Measurements from ENCODE around the gene RBM24. TPM values are rescaled to one million over a fixed set of nuclear protein-coding genes. Genes with fewer than 3 reads are reported as not detected.

RBM24 gene
- total and polyA plus RNA-seq, 5 donors from 2014 or later = not detected

- Histone ChIP-seq H3K36me3 (ENCODE audit: control insufficient read depth, insufficient read depth, low read length) (no peaks in the 10 kb centered on the region), H3K9me3 (ENCODE audit: control insufficient read depth in 2 of 2, low read length in 2 of 2) (no peaks in the 10 kb centered on the region), H3K4me1 (ENCODE audit: control insufficient read depth, insufficient read depth, low read length, poor library complexity, severe bottlenecking) (no peaks in the 10 kb centered on the region), H3K27me3 (ENCODE audit: control insufficient read depth, insufficient read depth, low read length) (no peaks in the 10 kb centered on the region), H3K27ac (ENCODE audit: insufficient read depth, low read length, poor library complexity, severe bottlenecking) (no peak overlapping the region), H3K4me3 (ENCODE audit: low read depth, low read length) (no peak overlapping the region)
- Mint-ChIP-seq H3K9me3 (peaks cover 0 to 8% (median 6%) of the 10 kb centered on the region in 7 donors), H3K36me3 (peaks cover 3% of the 10 kb centered on the region), H3K27me3 (no peaks in the 10 kb centered on the region), H3K4me3 (no peak overlapping the region), H3K27ac (no peak overlapping the region), H3K4me1 (no peaks in the 10 kb centered on the region)
- DNase-seq (no peak), ATAC-seq (ENCODE audit: low read depth in 2 of 2) (no peak)
These were observed 50.1 kb downstream of the RBM24 start for GRCh38 chr6:17331238-17331637.

GRCh38 chr6:17334265-17334664, 53.1 kb downstream of the RBM24 start:
- no peaks in the 10 kb centered on the region for H3K4me1 Mint-ChIP-seq
- H3K36me3 Mint-ChIP-seq = peaks cover 3% of the 10 kb centered on the region
- H3K36me3 ChIP-seq (ENCODE audit: control insufficient read depth, insufficient read depth, low read length) = no peaks in the 10 kb centered on the region
- H3K27me3 Mint-ChIP-seq = no peaks in the 10 kb centered on the region
- no peaks in the 10 kb centered on the region for H3K27me3 ChIP-seq (ENCODE audit: control insufficient read depth, insufficient read depth, low read length)
- peaks cover 2 to 9% (median 6%) of the 10 kb centered on the region in 7 donors for H3K9me3 Mint-ChIP-seq
- ATAC-seq (ENCODE audit: low read depth in 2 of 2) (no peak), DNase-seq (no peak)
- H3K4me3 ChIP-seq (ENCODE audit: low read depth, low read length) = no peak overlapping the region
- H3K4me3 Mint-ChIP-seq = no peak overlapping the region
- H3K27ac Mint-ChIP-seq = no peak overlapping the region
- H3K4me1 ChIP-seq (ENCODE audit: control insufficient read depth, insufficient read depth, low read length, poor library complexity, severe bottlenecking) = no peaks in the 10 kb centered on the region
- H3K9me3 ChIP-seq (ENCODE audit: control insufficient read depth in 2 of 2, low read length in 2 of 2) = no peaks in the 10 kb centered on the region
- H3K27ac ChIP-seq (ENCODE audit: insufficient read depth, low read length, poor library complexity, severe bottlenecking) = no peak overlapping the region

GRCh38 chr6:17336425-17336824, 55.3 kb downstream of the RBM24 start:
- no peak overlapping the region for H3K4me3 Mint-ChIP-seq
- DNase-seq = no peak
- no peaks in the 10 kb centered on the region for H3K9me3 ChIP-seq (ENCODE audit: control insufficient read depth in 2 of 2, low read length in 2 of 2)
- H3K36me3 Mint-ChIP-seq = no peaks in the 10 kb centered on the region
- no peaks in the 10 kb centered on the region for H3K27me3 ChIP-seq (ENCODE audit: control insufficient read depth, insufficient read depth, low read length)
- no peak overlapping the region for H3K27ac Mint-ChIP-seq
- no peak overlapping the region for H3K4me3 ChIP-seq (ENCODE audit: low read depth, low read length)
- no peak for ATAC-seq (ENCODE audit: low read depth in 2 of 2)
- no peak overlapping the region for H3K27ac ChIP-seq (ENCODE audit: insufficient read depth, low read length, poor library complexity, severe bottlenecking)
- H3K27me3 Mint-ChIP-seq = no peaks in the 10 kb centered on the region
- H3K36me3 ChIP-seq (ENCODE audit: control insufficient read depth, insufficient read depth, low read length) = no peaks in the 10 kb centered on the region
- no peaks in the 10 kb centered on the region for H3K4me1 ChIP-seq (ENCODE audit: control insufficient read depth, insufficient read depth, low read length, poor library complexity, severe bottlenecking)
- H3K4me1 Mint-ChIP-seq = no peaks in the 10 kb centered on the region
- H3K9me3 Mint-ChIP-seq = peaks cover under 1 to 6% (median 2%) of the 10 kb centered on the region in 7 donors

GRCh38 chr6:17339308-17339670, 58.1 kb downstream of the RBM24 start:
- H3K27me3 ChIP-seq (ENCODE audit: control insufficient read depth, insufficient read depth, low read length) = no peaks in the 10 kb centered on the region
- no peak overlapping the region for H3K27ac Mint-ChIP-seq
- no peaks in the 10 kb centered on the region for H3K36me3 Mint-ChIP-seq
- ATAC-seq (ENCODE audit: low read depth in 2 of 2) = no peak
- H3K4me1 ChIP-seq (ENCODE audit: control insufficient read depth, insufficient read depth, low read length, poor library complexity, severe bottlenecking) = no peaks in the 10 kb centered on the region
- H3K9me3 Mint-ChIP-seq = peaks cover 0 to 5% (median 3%) of the 10 kb centered on the region in 7 donors
- H3K4me3 ChIP-seq (ENCODE audit: low read depth, low read length) = no peak overlapping the region
- H3K27me3 Mint-ChIP-seq = no peaks in the 10 kb centered on the region
- no peaks in the 10 kb centered on the region for H3K4me1 Mint-ChIP-seq
- DNase-seq = no peak
- no peak overlapping the region for H3K4me3 Mint-ChIP-seq
- H3K36me3 ChIP-seq (ENCODE audit: control insufficient read depth, insufficient read depth, low read length) = no peaks in the 10 kb centered on the region
- no peaks in the 10 kb centered on the region for H3K9me3 ChIP-seq (ENCODE audit: control insufficient read depth in 2 of 2, low read length in 2 of 2)
- H3K27ac ChIP-seq (ENCODE audit: insufficient read depth, low read length, poor library complexity, severe bottlenecking) = no peak overlapping the region

- no peak overlapping the region for H3K27ac Mint-ChIP-seq
- H3K9me3 ChIP-seq (ENCODE audit: control insufficient read depth in 2 of 2, low read length in 2 of 2) = no peaks in the 10 kb centered on the region
- H3K4me1 ChIP-seq (ENCODE audit: control insufficient read depth, insufficient read depth, low read length, poor library complexity, severe bottlenecking) = no peaks in the 10 kb centered on the region
- H3K27ac ChIP-seq (ENCODE audit: insufficient read depth, low read length, poor library complexity, severe bottlenecking) = no peak overlapping the region
- ATAC-seq (ENCODE audit: low read depth in 2 of 2) (no peak), DNase-seq (no peak)
- H3K27me3 ChIP-seq (ENCODE audit: control insufficient read depth, insufficient read depth, low read length) = no peaks in the 10 kb centered on the region
- no peaks in the 10 kb centered on the region for H3K27me3 Mint-ChIP-seq
- H3K9me3 Mint-ChIP-seq = peaks cover 0 to 5% (median 3%) of the 10 kb centered on the region in 7 donors
- H3K4me1 Mint-ChIP-seq = no peaks in the 10 kb centered on the region
- no peaks in the 10 kb centered on the region for H3K36me3 ChIP-seq (ENCODE audit: control insufficient read depth, insufficient read depth, low read length)
- no peaks in the 10 kb centered on the region for H3K36me3 Mint-ChIP-seq
- no peak overlapping the region for H3K4me3 ChIP-seq (ENCODE audit: low read depth, low read length)
- H3K4me3 Mint-ChIP-seq = no peak overlapping the region
These were observed 60.1 kb downstream of the RBM24 start for GRCh38 chr6:17341117-17341805.

- no peak overlapping the region for H3K27ac ChIP-seq (ENCODE audit: insufficient read depth, low read length, poor library complexity, severe bottlenecking)
- Mint-ChIP-seq H3K36me3 (no peaks in the 10 kb centered on the region), H3K4me3 (no peak overlapping the region), H3K27ac (no peak overlapping the region), H3K4me1 (no peaks in the 10 kb centered on the region), H3K27me3 (no peaks in the 10 kb centered on the region), H3K9me3 (peaks cover 0 to 5% (median 3%) of the 10 kb centered on the region in 7 donors)
- H3K9me3 ChIP-seq (ENCODE audit: control insufficient read depth in 2 of 2, low read length in 2 of 2) = no peaks in the 10 kb centered on the region
- no peaks in the 10 kb centered on the region for H3K36me3 ChIP-seq (ENCODE audit: control insufficient read depth, insufficient read depth, low read length)
- H3K27me3 ChIP-seq (ENCODE audit: control insufficient read depth, insufficient read depth, low read length) = no peaks in the 10 kb centered on the region
- ATAC-seq (ENCODE audit: low read depth in 2 of 2) = no peak
- DNase-seq = no peak
- H3K4me3 ChIP-seq (ENCODE audit: low read depth, low read length) = no peak overlapping the region
- no peaks in the 10 kb centered on the region for H3K4me1 ChIP-seq (ENCODE audit: control insufficient read depth, insufficient read depth, low read length, poor library complexity, severe bottlenecking)
These were observed 60.7 kb downstream of the RBM24 start for GRCh38 chr6:17341891-17342290.

- Mint-ChIP-seq H3K27me3 (no peaks in the 10 kb centered on the region), H3K27ac (no peak overlapping the region)
- DNase-seq = no peak
These were observed 62.1 kb downstream of the RBM24 start for GRCh38 chr6:17343215-17343614.

More at GRCh38 chr6:17343215-17343614, 62.1 kb downstream of the RBM24 start:
- Mint-ChIP-seq H3K9me3 (peaks cover 0 to 5% (median 0%) of the 10 kb centered on the region in 7 donors), H3K4me3 (no peak overlapping the region), H3K4me1 (no peaks in the 10 kb centered on the region), H3K36me3 (no peaks in the 10 kb centered on the region)
- Histone ChIP-seq H3K4me3 (ENCODE audit: low read depth, low read length) (no peak overlapping the region), H3K27me3 (ENCODE audit: control insufficient read depth, insufficient read depth, low read length) (no peaks in the 10 kb centered on the region), H3K27ac (ENCODE audit: insufficient read depth, low read length, poor library complexity, severe bottlenecking) (no peak overlapping the region), H3K4me1 (ENCODE audit: control insufficient read depth, insufficient read depth, low read length, poor library complexity, severe bottlenecking) (no peaks in the 10 kb centered on the region), H3K36me3 (ENCODE audit: control insufficient read depth, insufficient read depth, low read length) (no peaks in the 10 kb centered on the region), H3K9me3 (ENCODE audit: control insufficient read depth in 2 of 2, low read length in 2 of 2) (no peaks in the 10 kb centered on the region)
- ATAC-seq (ENCODE audit: low read depth in 2 of 2) = no peak
